IMR-90 (cell line): ENCODE measurements around the gene ARFIP1. TPM values are rescaled to one million over a fixed set of nuclear protein-coding genes. Genes with fewer than 3 reads are reported as not detected.

Experiments used
- ATAC-seq: fragments of 200-7000 bp; cut with Tn5 transposase; 2 replicates; pipeline ENCODE4 v1.9.1; 2020; ENCODE audit warnings: low read depth, mild to moderate bottlenecking, moderate library complexity
- BruUV-seq: library from RNA; stranded (reverse); fragments of 400-500 nt; replicated peaks from 2 replicates; lab custom pipeline; 2021; lab: Mats Ljungman, UMichigan
- CTCF ChIA-PET: fragments of 300-600 bp; formaldehyde crosslinking; extraction: SDS; loops from one replicate; lab custom pipeline; 2021; ENCODE audit warnings: antibody characterized with exemption; lab: Yijun Ruan, JAX
- POLR2A ChIA-PET: fragments of 300-600 bp; sonication (Branson Sonifier 250); formaldehyde crosslinking; loops from one replicate; lab custom pipeline; 2022; ENCODE audit warnings: antibody characterized with exemption; ENCODE audit not compliant: unreplicated experiment; lab: Charles Lee
- DNase-seq: peaks from one replicate; pipeline ENCODE4 v3.0.0; 2013
- H2AFZ ChIP-seq: replicated peaks from 2 replicates; pipeline ENCODE3; 2013; ENCODE audit warnings: low read length, mild to moderate bottlenecking; ENCODE audit not compliant: poor library complexity
- H2AK5ac ChIP-seq: 2 replicates; pipeline ENCODE4 v1.6.1; 2013; ENCODE audit warnings: low read depth, low read length, inconsistent platforms
- H2AK9ac ChIP-seq: replicated peaks from 2 replicates; pipeline ENCODE3; 2013; ENCODE audit warnings: mild to moderate bottlenecking, low read depth, low read length, moderate library complexity; ENCODE audit not compliant: poor library complexity
- H2BK120ac ChIP-seq: 2 replicates; pipeline ENCODE4 v1.6.1; 2013; ENCODE audit warnings: low read depth, low read length, inconsistent platforms
- H2BK15ac ChIP-seq: 3 replicates; pipeline ENCODE4 v1.6.1; 2013; ENCODE audit warnings: low read depth, low read length, inconsistent platforms
- H2BK20ac ChIP-seq: 2 replicates; pipeline ENCODE4 v1.6.1; 2013; ENCODE audit warnings: low read depth, mild to moderate bottlenecking, inconsistent platforms, low read length, moderate library complexity
- H2BK5ac ChIP-seq: 2 replicates; pipeline ENCODE4 v1.6.1; 2013; ENCODE audit warnings: mild to moderate bottlenecking, low read depth, low read length, inconsistent platforms; ENCODE audit not compliant: poor library complexity, severe bottlenecking
- H3K14ac ChIP-seq: replicated peaks from 2 replicates; pipeline ENCODE4 v1.6.1; 2013; ENCODE audit warnings: low read depth, low read length, inconsistent platforms
- H3K18ac ChIP-seq: 2 replicates; pipeline ENCODE4 v1.6.1; 2013; ENCODE audit warnings: low read depth, low read length, control low read depth
- H3K23ac ChIP-seq: 2 replicates; pipeline ENCODE4 v1.6.1; 2013; ENCODE audit warnings: low read depth, low read length, inconsistent platforms
- H3K27ac ChIP-seq: 2 replicates; pipeline ENCODE4 v1.5.1; 2013; ENCODE audit warnings: mild to moderate bottlenecking, control low read depth, low read length; ENCODE audit not compliant: insufficient read depth
- H3K27me3 ChIP-seq: 2 replicates; pipeline ENCODE4 v1.6.1; 2013; ENCODE audit warnings: low read length; ENCODE audit not compliant: control insufficient read depth, insufficient read depth
- H3K36me3 ChIP-seq: 2 replicates; pipeline ENCODE4 v1.6.1; 2013; ENCODE audit warnings: low read length, mixed read lengths; ENCODE audit not compliant: control insufficient read depth, insufficient read depth
- H3K4ac ChIP-seq: 2 replicates; pipeline ENCODE4 v1.6.1; 2013; ENCODE audit warnings: low read depth, low read length, inconsistent platforms
- H3K4me1 ChIP-seq: 2 replicates; pipeline ENCODE4 v1.6.1; 2013; ENCODE audit warnings: low read length, mixed read lengths; ENCODE audit not compliant: control insufficient read depth, insufficient read depth
- H3K4me2 ChIP-seq: 2 replicates; pipeline ENCODE4 v1.6.1; 2013; ENCODE audit warnings: low read depth, mild to moderate bottlenecking, control low read depth, low read length, moderate library complexity
- H3K4me3 ChIP-seq: 2 replicates; pipeline ENCODE4 v1.5.1; 2013; ENCODE audit warnings: low read depth, mild to moderate bottlenecking, control low read depth, low read length, moderate library complexity; ENCODE audit not compliant: insufficient read depth
- H3K56ac ChIP-seq: 2 replicates; pipeline ENCODE4 v1.6.1; 2013; ENCODE audit warnings: low read length, inconsistent platforms; ENCODE audit not compliant: insufficient read depth; ENCODE audit errors: extremely low read depth
- H3K79me1 ChIP-seq, 2 experiments: 2 replicates each; pipeline ENCODE4 v1.6.1; 2013; ENCODE audit warnings: low read length in 2 of 2, inconsistent platforms in 1 of 2, low read depth in 1 of 2
- H3K9ac ChIP-seq: 2 replicates; pipeline ENCODE4 v1.6.1; 2013; ENCODE audit warnings: low read depth, low read length, control low read depth
- H3K9me1 ChIP-seq: 2 replicates; pipeline ENCODE4 v1.6.1; 2013; ENCODE audit warnings: low read length, inconsistent platforms; ENCODE audit not compliant: insufficient read depth
- H3K9me3 ChIP-seq: 2 replicates; pipeline ENCODE4 v1.6.1; 2013; ENCODE audit warnings: low read length; ENCODE audit not compliant: control insufficient read depth, insufficient read depth
- H4K20me1 ChIP-seq: 2 replicates; pipeline ENCODE4 v1.6.1; 2013; ENCODE audit warnings: low read length, inconsistent platforms; ENCODE audit not compliant: insufficient read depth
- H4K5ac ChIP-seq: 2 replicates; pipeline ENCODE4 v1.6.1; 2013; ENCODE audit warnings: mild to moderate bottlenecking, low read depth, low read length, control low read depth
- H4K8ac ChIP-seq, 2 experiments: 2 replicates each; pipeline ENCODE4 v1.6.1; 2013; ENCODE audit warnings: low read depth in 2 of 2, low read length in 2 of 2, control low read depth in 1 of 2, inconsistent platforms in 1 of 2
- H4K91ac ChIP-seq: 2 replicates; pipeline ENCODE4 v1.6.1; 2013; ENCODE audit warnings: low read depth, low read length, inconsistent platforms; ENCODE audit not compliant: insufficient read depth
- BHLHE40 ChIP-seq: fragments of 150-350 bp; IDR thresholded peaks from 2 replicates; pipeline ENCODE4 v1.6.1; 2016; ENCODE audit warnings: mild to moderate bottlenecking, low read depth, low read length
- CEBPB ChIP-seq: IDR thresholded peaks from 2 replicates; pipeline ENCODE4 v1.6.1; 2012; ENCODE audit warnings: low read depth, low read length, improper control_type of control experiment
- CHD1 ChIP-seq: IDR thresholded peaks from 2 replicates; pipeline ENCODE4 v1.6.1; 2012; ENCODE audit warnings: low read depth, low read length, improper control_type of control experiment
- FOS ChIP-seq: fragments of 150-350 bp; IDR thresholded peaks from 2 replicates; pipeline ENCODE4 v1.6.1; 2016; ENCODE audit warnings: low read depth, low read length
- MAFK ChIP-seq: IDR thresholded peaks from 2 replicates; pipeline ENCODE4 v1.6.1; 2012; ENCODE audit warnings: low read depth, low read length, improper control_type of control experiment
- MAZ ChIP-seq: IDR thresholded peaks from 2 replicates; pipeline ENCODE4 v1.6.1; 2012; ENCODE audit warnings: low read depth, mild to moderate bottlenecking, low read length, improper control_type of control experiment, moderate library complexity, borderline replicate concordance
- MXI1 ChIP-seq: IDR thresholded peaks from 2 replicates; pipeline ENCODE4 v1.6.1; 2012; ENCODE audit warnings: low read depth, mild to moderate bottlenecking, low read length, moderate library complexity, borderline replicate concordance
- NFE2L2 ChIP-seq: fragments of 150-350 bp; IDR thresholded peaks from 2 replicates; pipeline ENCODE4 v1.6.1; 2016; ENCODE audit warnings: low read depth, mild to moderate bottlenecking, low read length
- POLR2A ChIP-seq: IDR thresholded peaks from 2 replicates; pipeline ENCODE4 v1.6.1; 2012; ENCODE audit warnings: mild to moderate bottlenecking, low read depth, low read length
- RCOR1 ChIP-seq: IDR thresholded peaks from 2 replicates; pipeline ENCODE4 v1.6.1; 2012; ENCODE audit warnings: mild to moderate bottlenecking, low read length, improper control_type of control experiment; ENCODE audit not compliant: insufficient replicate concordance
- SMC3 ChIP-seq: fragments of 150-350 bp; IDR thresholded peaks from 2 replicates; pipeline ENCODE4 v1.6.1; 2016; ENCODE audit warnings: low read depth, mild to moderate bottlenecking, antibody characterized with exemption, low read length, moderate library complexity
- USF2 ChIP-seq: fragments of 150-350 bp; IDR thresholded peaks from 2 replicates; pipeline ENCODE4 v1.6.1; 2017; ENCODE audit warnings: mild to moderate bottlenecking, antibody characterized with exemption, low read length, low read depth
- WGBS, 2 experiments: methylation state at CpG; one replicate each; pipeline versions ENCODE4 v1.1.5 to v1.1.7; 2013; ENCODE audit warnings: missing lambda C conversion rate in 2 of 2; ENCODE audit not compliant: insufficient read length in 1 of 2; ENCODE audit errors: extremely low coverage in 2 of 2; 5-methylcytosine and 5-hydroxymethylcytosine counted together
- dilution Hi-C: fragments of 300-500 bp; cut with HindIII; formaldehyde crosslinking; loops from one replicate; pipeline ENCODE4 v1.14.3; 2018; ENCODE audit warnings: low sequenced_read_pairs; ENCODE audit not compliant: unreplicated experiment
- in situ Hi-C: fragments of 300-500 bp; cut with MboI; formaldehyde crosslinking; loops from 3 replicates; pipeline ENCODE4 v1.14.3; 2019; ENCODE audit warnings: low sequenced_read_pairs, inconsistent platforms, mixed read lengths
- intact Hi-C: fragments of 100-400 bp; cut with micrococcal nuclease; formaldehyde crosslinking; loops from 2 replicates; pipeline ENCODE4 v1.10.0; 2022
- polyA plus RNA-seq, 3 experiments: library from polyadenylated mRNA; depleted of rRNA; stranded (reverse); fragments of >200 nt; gene quantifications; 2 replicates each; pipeline ENCODE4 v1.2.3, GENCODE V29; 2012; ENCODE audit warnings: low replicate concordance in 1 of 3
- total RNA-seq: library from RNA; depleted of rRNA; stranded (reverse); fragments of >200 nt; gene quantifications from 2 replicates; pipeline ENCODE4 v1.2.3, GENCODE V29; 2012
- TF ChIP-seq, protein P1 (sequence below): conservative IDR thresholded peaks from 2 replicates; pipeline ENCODE4 v1.5.1; 2012; ENCODE audit warnings: mild to moderate bottlenecking, low read depth, low read length, improper control_type of control experiment
- TF ChIP-seq, protein P2 (sequence below): fragments of 150-350 bp; IDR thresholded peaks from 2 replicates; pipeline ENCODE4 v1.6.1; 2016; ENCODE audit warnings: low read depth, mild to moderate bottlenecking, low read length, moderate library complexity, borderline replicate concordance

ARFIP1 gene
- total and polyA plus RNA-seq, 2 of the 4 experiments (the other 2 are of a cell fraction), result 12.7 to 30.5 TPM

- intact Hi-C loops (no loop called here), in situ Hi-C loops (no loop called here), dilution Hi-C loops (no loop called here)
- Histone ChIP-seq H3K27me3 (no peaks in the 10 kb centered on the region), H3K4me3 (no peak overlapping the region), H4K5ac (no peak overlapping the region), H2BK120ac (no peak overlapping the region), H2BK5ac (no peak overlapping the region), H3K36me3 (peaks cover 2% of the 10 kb centered on the region; the same call in 1 of the 2 replicates), H3K79me1 (peaks cover 7 to 14% of the 10 kb centered on the region in 2 experiments; a peak in 2 of 4 replicates), H2AK9ac (no peak overlapping the region), H3K27ac (no peak overlapping the region), H3K4me2 (no peak overlapping the region), H2BK20ac (no peak overlapping the region), H3K4ac (no peak overlapping the region), H3K18ac (no peak overlapping the region), H3K4me1 (no peaks in the 10 kb centered on the region), H4K8ac (no peak overlapping the region), H3K56ac (no peak overlapping the region), H3K9me3 (no peaks in the 10 kb centered on the region), H2AFZ (no peak overlapping the region), H2AK5ac (no peak overlapping the region), H3K23ac (no peak overlapping the region), H3K9ac (no peak overlapping the region), H4K20me1 (no peaks in the 10 kb centered on the region; the same call in 1 of the 2 replicates), H3K14ac (no peak overlapping the region), H3K9me1 (no peaks in the 10 kb centered on the region), H2BK15ac (no peak overlapping the region), H4K91ac (no peak overlapping the region)
- TF ChIP-seq, protein P1, sequence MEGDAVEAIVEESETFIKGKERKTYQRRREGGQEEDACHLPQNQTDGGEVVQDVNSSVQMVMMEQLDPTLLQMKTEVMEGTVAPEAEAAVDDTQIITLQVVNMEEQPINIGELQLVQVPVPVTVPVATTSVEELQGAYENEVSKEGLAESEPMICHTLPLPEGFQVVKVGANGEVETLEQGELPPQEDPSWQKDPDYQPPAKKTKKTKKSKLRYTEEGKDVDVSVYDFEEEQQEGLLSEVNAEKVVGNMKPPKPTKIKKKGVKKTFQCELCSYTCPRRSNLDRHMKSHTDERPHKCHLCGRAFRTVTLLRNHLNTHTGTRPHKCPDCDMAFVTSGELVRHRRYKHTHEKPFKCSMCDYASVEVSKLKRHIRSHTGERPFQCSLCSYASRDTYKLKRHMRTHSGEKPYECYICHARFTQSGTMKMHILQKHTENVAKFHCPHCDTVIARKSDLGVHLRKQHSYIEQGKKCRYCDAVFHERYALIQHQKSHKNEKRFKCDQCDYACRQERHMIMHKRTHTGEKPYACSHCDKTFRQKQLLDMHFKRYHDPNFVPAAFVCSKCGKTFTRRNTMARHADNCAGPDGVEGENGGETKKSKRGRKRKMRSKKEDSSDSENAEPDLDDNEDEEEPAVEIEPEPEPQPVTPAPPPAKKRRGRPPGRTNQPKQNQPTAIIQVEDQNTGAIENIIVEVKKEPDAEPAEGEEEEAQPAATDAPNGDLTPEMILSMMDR, result no peak
- TF ChIP-seq CEBPB, result no peak
- TF ChIP-seq, protein P2, sequence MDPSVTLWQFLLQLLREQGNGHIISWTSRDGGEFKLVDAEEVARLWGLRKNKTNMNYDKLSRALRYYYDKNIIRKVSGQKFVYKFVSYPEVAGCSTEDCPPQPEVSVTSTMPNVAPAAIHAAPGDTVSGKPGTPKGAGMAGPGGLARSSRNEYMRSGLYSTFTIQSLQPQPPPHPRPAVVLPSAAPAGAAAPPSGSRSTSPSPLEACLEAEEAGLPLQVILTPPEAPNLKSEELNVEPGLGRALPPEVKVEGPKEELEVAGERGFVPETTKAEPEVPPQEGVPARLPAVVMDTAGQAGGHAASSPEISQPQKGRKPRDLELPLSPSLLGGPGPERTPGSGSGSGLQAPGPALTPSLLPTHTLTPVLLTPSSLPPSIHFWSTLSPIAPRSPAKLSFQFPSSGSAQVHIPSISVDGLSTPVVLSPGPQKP, result no peak
- no peak for TF ChIP-seq MAFK
- TF ChIP-seq FOS, result no peak
- no peak for TF ChIP-seq BHLHE40
- no peak for TF ChIP-seq USF2
- no peak for TF ChIP-seq SMC3
- TF ChIP-seq MAZ, result no peak
- no peak for TF ChIP-seq MXI1
- TF ChIP-seq NFE2L2, result no peak
- TF ChIP-seq POLR2A, result no peak
- TF ChIP-seq RCOR1, result no peak
- no peak for TF ChIP-seq CHD1
- BruUV-seq, result no TSS peak
- ATAC-seq (no peak), DNase-seq (no peak)
- no CpG with 5 or more reads among the region's 2 CpGs for WGBS, 2 experiments
- POLR2A ChIA-PET, result no interaction called here
- CTCF ChIA-PET, result no interaction called here
Observed at GRCh38 chr4:152824561-152824960, 44.8 kb downstream of the ARFIP1 start.
